Activated T-cell treated with anti-CD3 and anti-CD28 coated beads, Interleukin-2, amount 50 U/mL, for 4 hours (primary cell): ENCODE results near the gene ASCL3. TPM values are rescaled to one million over a fixed set of nuclear protein-coding genes. Genes with fewer than 3 reads are reported as not detected.
"Not testable (repeated sequence)": the region's sequence is repeated elsewhere in the genome, so short reads cannot be mapped to it uniquely, and the experiment has no call there.

Source experiments
- ATAC-seq, 2 donors: fragments of 200-7000 bp; cut with Tn5 transposase; one replicate each; pipeline ENCODE4 v1.10.0; 2021
- DNase-seq: peaks from one replicate; pipeline ENCODE4 v3.0.0-alpha.2; 2020
- H3K27me3 Mint-ChIP-seq: one replicate; pipeline ENCODE4 v1.8.0; 2021; ENCODE audit warnings: low read depth, mixed read lengths
- H3K36me3 Mint-ChIP-seq: one replicate; pipeline ENCODE4 v1.8.0; 2022; ENCODE audit warnings: mixed read lengths; ENCODE audit not compliant: insufficient read depth
- H3K4me1 Mint-ChIP-seq: one replicate; pipeline ENCODE4 v1.8.0; 2021; ENCODE audit warnings: low read depth, mixed read lengths
- H3K4me3 Mint-ChIP-seq: one replicate; pipeline ENCODE4 v1.8.0; 2021; ENCODE audit warnings: mild to moderate bottlenecking, moderate library complexity, mixed read lengths
- H3K9me3 Mint-ChIP-seq: one replicate; pipeline ENCODE4 v1.8.0; 2021; ENCODE audit warnings: mixed read lengths
- total RNA-seq, 3 donors: library from RNA; stranded (reverse); gene quantifications; one replicate each; pipeline ENCODE4 v1.2.1, GENCODE V29; 2021

Gene ASCL3
- not detected for total RNA-seq

- Mint-ChIP-seq H3K27me3 (no peaks in the 10 kb centered on the region), H3K9me3 (no peaks in the 10 kb centered on the region)
Observed at GRCh38 chr11:8942518-8943066, at the start of gene ASCL3. TSS of gene ASCL3 (minus strand) at chr11:8943016. CDS start at chr11:8938161, 4,855 bp downstream.

GRCh38 chr11:8989453-8989852 lies 46.6 kb upstream of the ASCL3 start:
- Mint-ChIP-seq H3K4me3 (no peak overlapping the region), H3K4me1 (no peaks in the 10 kb centered on the region), H3K36me3 (no peaks in the 10 kb centered on the region), H3K9me3 (no peaks in the 10 kb centered on the region), H3K27me3 (peaks cover 7% of the 10 kb centered on the region)
- no peak for ATAC-seq
- DNase-seq: no peak

More at GRCh38 chr11:8942518-8943066, at the start of gene ASCL3:
- DNase-seq (no peak), ATAC-seq (no peak)
- H3K4me3 Mint-ChIP-seq: no peak within 1 kb of the TSS
- peaks cover 11% of the 10 kb centered on the region for H3K36me3 Mint-ChIP-seq
- H3K4me1 Mint-ChIP-seq: no peaks in the 10 kb centered on the region

GRCh38 chr11:8988329-8989234 lies 45.8 kb upstream of the ASCL3 start:
- no peak for DNase-seq
- no peak for ATAC-seq
- H3K4me3 Mint-ChIP-seq: no peak overlapping the region
- no peaks in the 10 kb centered on the region for H3K36me3 Mint-ChIP-seq
- H3K27me3 Mint-ChIP-seq: peaks cover 7% of the 10 kb centered on the region
- no peaks in the 10 kb centered on the region for H3K4me1 Mint-ChIP-seq
- no peaks in the 10 kb centered on the region for H3K9me3 Mint-ChIP-seq

- H3K4me1 Mint-ChIP-seq: no peaks in the 10 kb centered on the region
- H3K27me3 Mint-ChIP-seq: peaks cover 5% of the 10 kb centered on the region
- H3K36me3 Mint-ChIP-seq: no peaks in the 10 kb centered on the region
- no peak for DNase-seq
- H3K9me3 Mint-ChIP-seq: no peaks in the 10 kb centered on the region
- ATAC-seq: no peak
- H3K4me3 Mint-ChIP-seq: no peak overlapping the region
Observed at GRCh38 chr11:8987446-8987845, 44.6 kb upstream of the ASCL3 start.

GRCh38 chr11:8986772-8987171 lies 44.0 kb upstream of the ASCL3 start:
- H3K27me3 Mint-ChIP-seq, ATAC-seq, H3K4me1 Mint-ChIP-seq, H3K4me3 Mint-ChIP-seq, DNase-seq, H3K9me3 Mint-ChIP-seq, H3K36me3 Mint-ChIP-seq: not testable (repeated sequence)

- H3K27me3 Mint-ChIP-seq: peaks cover 5% of the 10 kb centered on the region
- H3K4me1 Mint-ChIP-seq: no peaks in the 10 kb centered on the region
- H3K4me3 Mint-ChIP-seq: no peak overlapping the region
- ATAC-seq (no peak), DNase-seq (no peak)
- no peaks in the 10 kb centered on the region for H3K9me3 Mint-ChIP-seq
- H3K36me3 Mint-ChIP-seq: no peaks in the 10 kb centered on the region
Observed at GRCh38 chr11:8985462-8985861, 42.6 kb upstream of the ASCL3 start.

- Mint-ChIP-seq H3K36me3 (no peaks in the 10 kb centered on the region), H3K9me3 (no peaks in the 10 kb centered on the region), H3K27me3 (no peaks in the 10 kb centered on the region), H3K4me1 (no peaks in the 10 kb centered on the region), H3K4me3 (no peak overlapping the region)
- DNase-seq (no peak), ATAC-seq (no peak)
Observed at GRCh38 chr11:8983552-8983951, 40.7 kb upstream of the ASCL3 start.

GRCh38 chr11:8980485-8980884 lies 37.7 kb upstream of the ASCL3 start:
- Mint-ChIP-seq H3K36me3 (no peaks in the 10 kb centered on the region), H3K9me3 (no peaks in the 10 kb centered on the region), H3K27me3 (no peaks in the 10 kb centered on the region), H3K4me3 (no peak overlapping the region), H3K4me1 (no peaks in the 10 kb centered on the region)
- ATAC-seq (no peak), DNase-seq (no peak)

- not testable (repeated sequence) for ATAC-seq, H3K9me3 Mint-ChIP-seq, H3K36me3 Mint-ChIP-seq, DNase-seq, H3K4me3 Mint-ChIP-seq, H3K27me3 Mint-ChIP-seq, H3K4me1 Mint-ChIP-seq
Observed at GRCh38 chr11:8979365-8979764, 36.5 kb upstream of the ASCL3 start.

- no peak for DNase-seq
- Mint-ChIP-seq H3K27me3 (no peaks in the 10 kb centered on the region), H3K36me3 (no peaks in the 10 kb centered on the region), H3K9me3 (no peaks in the 10 kb centered on the region), H3K4me1 (no peaks in the 10 kb centered on the region), H3K4me3 (no peak overlapping the region)
- no peak for ATAC-seq
Observed at GRCh38 chr11:8973121-8973520, 30.3 kb upstream of the ASCL3 start.

- Mint-ChIP-seq H3K4me1 (no peaks in the 10 kb centered on the region), H3K9me3 (no peaks in the 10 kb centered on the region), H3K4me3 (no peak overlapping the region), H3K27me3 (no peaks in the 10 kb centered on the region), H3K36me3 (peaks cover 3% of the 10 kb centered on the region)
- no peak for ATAC-seq
- no peak for DNase-seq
Observed at GRCh38 chr11:8971924-8972316, 29.1 kb upstream of the ASCL3 start.

- Mint-ChIP-seq H3K4me3 (no peak overlapping the region), H3K9me3 (no peaks in the 10 kb centered on the region)
- no peak for ATAC-seq
Observed at GRCh38 chr11:8971196-8971923, 28.5 kb upstream of the ASCL3 start.

GRCh38 chr11:8967184-8967583 lies 24.4 kb upstream of the ASCL3 start:
- Mint-ChIP-seq H3K27me3 (no peaks in the 10 kb centered on the region), H3K9me3 (no peaks in the 10 kb centered on the region), H3K4me1 (peaks cover 20% of the 10 kb centered on the region), H3K4me3 (no peak overlapping the region), H3K36me3 (peaks cover 3% of the 10 kb centered on the region)
- no peak for DNase-seq
- no peak for ATAC-seq

More at GRCh38 chr11:8971196-8971923, 28.5 kb upstream of the ASCL3 start:
- Mint-ChIP-seq H3K36me3 (peaks cover 3% of the 10 kb centered on the region), H3K27me3 (no peaks in the 10 kb centered on the region), H3K4me1 (no peaks in the 10 kb centered on the region)
- no peak for DNase-seq
